Measurements from ENCODE around the gene ARHGEF11.

Gene ARHGEF11

DNA sequence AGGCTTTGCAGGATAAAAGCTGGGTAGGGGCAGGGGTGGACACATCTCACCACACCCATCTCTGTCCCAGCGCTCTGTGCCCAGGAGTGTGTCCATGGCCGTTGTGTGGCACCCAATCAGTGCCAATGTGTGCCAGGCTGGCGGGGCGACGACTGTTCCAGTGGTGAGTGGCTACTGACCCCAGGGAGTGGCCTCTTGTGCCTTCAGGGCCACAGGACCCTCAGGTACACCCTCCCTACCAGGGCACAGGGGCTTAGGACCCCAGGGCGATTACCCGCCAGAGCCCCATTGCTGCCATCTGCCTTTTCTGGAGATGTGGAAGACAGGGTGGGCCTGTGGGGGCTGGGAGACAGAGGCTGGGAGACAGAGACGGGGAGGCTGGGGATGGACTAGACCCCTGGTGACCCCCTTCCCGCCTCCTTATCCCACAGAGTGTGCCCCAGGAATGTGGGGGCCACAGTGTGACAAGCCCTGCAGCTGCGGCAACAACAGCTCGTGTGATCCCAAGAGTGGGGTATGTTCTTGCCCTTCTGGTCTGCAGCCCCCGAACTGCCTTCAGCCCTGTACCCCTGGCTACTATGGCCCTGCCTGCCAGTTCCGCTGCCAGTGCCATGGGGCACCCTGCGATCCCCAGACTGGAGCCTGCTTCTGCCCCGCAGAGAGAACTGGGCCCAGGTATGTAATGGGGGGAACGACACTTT is 139.2 kb downstream of the ARHGEF11 start:
- no peak for FAIRE-seq

GRCh38 chr1:156905651-156906050 is 139.9 kb downstream of the ARHGEF11 start:
- no peak for FAIRE-seq

DNA sequence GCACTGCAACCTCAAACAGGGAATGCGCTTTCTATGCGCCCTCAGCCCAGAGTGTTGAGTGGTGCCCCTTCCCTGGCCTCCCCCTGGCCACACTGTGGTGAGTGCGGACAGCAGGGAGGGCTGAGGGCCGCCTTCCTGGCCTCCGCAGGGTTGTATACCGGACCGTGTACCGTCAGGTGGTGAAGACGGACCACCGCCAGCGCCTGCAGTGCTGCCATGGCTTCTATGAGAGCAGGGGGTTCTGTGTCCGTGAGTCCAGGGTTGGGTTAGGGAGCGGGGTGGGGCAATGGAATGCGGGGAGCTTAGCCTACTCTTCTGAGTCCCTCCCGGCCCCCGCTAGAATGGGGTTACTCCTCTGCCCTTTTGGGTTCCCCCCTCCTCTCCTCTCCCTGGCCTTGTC is 140.4 kb downstream of the ARHGEF11 start:
- no peak for FAIRE-seq

DNA sequence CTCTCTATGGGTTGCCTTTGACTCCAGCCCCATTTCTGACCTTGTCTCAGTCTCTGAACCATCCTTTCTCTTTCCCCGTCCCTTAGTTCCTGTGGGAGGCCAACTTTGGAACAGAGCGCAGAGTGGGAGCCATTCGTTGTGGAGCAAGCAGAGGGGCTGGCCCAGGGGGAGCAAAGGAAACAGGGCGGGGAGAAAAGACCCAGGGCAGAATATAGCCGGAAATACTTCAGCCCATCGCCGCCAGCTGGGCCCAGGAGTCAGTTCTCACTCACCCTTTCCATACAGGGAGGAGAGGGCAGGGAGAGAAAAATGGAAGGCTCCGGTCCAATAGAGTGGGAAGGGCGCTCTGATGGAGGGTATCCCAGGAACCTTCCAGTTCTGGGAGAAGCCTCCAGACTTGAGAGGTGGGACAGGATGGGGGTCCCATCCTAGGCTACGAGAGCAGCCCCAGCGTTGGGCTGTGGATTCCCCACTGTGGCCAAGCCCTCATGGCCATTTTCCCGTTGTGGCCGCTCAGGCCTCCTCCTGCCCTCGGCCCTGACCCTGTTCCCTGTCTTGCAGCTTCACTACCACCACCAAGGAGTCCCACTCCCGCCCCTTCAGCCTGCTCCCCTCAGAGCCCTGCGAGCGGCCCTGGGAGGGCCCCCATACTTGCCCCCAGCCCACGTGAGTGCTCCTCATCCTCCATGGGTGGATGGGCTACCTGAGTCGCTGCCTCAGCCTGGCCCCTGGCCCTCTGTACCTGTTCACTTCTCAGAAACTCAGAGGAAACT is 141.2 kb downstream of the ARHGEF11 start:
- FAIRE-seq, result no peak

GRCh38 chr1:156903328-156904091 is 142.0 kb downstream of the ARHGEF11 start:
- FAIRE-seq, result no peak

GRCh38 chr1:156901966-156902915 is 143.3 kb downstream of the ARHGEF11 start:
- FAIRE-seq, result no peak

- no peak for FAIRE-seq
Observed at GRCh38 chr1:156901590-156901900, 144.0 kb downstream of the ARHGEF11 start.

GRCh38 chr1:156900896-156901589 is 144.5 kb downstream of the ARHGEF11 start:
- FAIRE-seq, result no peak

DNA sequence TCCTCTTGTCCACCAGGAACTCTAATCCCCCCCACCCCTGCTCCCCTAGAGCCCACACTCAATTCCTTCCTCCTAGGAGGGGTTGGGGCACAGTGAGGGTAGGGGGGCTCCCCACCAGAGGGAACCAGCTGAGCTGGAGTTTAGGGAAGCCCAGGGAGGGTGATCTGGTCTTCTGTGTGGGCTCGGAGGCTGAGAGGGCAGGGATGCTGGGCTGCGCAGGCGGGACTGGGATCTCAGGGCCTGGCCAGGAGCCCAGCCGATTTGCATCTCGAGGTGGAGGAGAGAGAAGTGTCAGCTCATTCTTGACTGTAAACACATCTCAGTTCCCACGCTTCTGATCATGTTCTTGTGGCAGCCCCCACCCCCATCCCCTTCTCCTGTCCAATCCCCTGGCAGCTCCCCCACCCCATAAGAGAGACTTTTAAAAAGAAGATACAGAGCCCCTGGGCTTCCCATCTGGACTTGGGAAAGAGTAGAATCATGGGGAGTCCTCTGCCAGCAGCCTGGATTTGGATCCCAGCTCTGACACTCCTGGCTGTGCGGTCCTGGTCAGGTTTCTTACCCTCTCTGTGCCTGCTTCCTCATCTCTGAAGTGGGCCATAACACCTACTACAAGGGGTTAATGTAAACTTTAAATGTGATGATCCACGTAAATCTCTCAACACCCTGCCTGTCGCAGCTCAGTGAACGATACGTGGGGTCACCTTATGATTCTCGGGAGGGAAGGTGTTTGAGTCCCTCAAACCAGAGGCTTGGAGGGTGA is 145.4 kb downstream of the ARHGEF11 start:
- no peak for FAIRE-seq

- FAIRE-seq, result no peak
Observed at GRCh38 chr1:156898971-156899664, 146.4 kb downstream of the ARHGEF11 start.

- no peak for FAIRE-seq
Observed at GRCh38 chr1:156898161-156898566, 147.4 kb downstream of the ARHGEF11 start.

DNA sequence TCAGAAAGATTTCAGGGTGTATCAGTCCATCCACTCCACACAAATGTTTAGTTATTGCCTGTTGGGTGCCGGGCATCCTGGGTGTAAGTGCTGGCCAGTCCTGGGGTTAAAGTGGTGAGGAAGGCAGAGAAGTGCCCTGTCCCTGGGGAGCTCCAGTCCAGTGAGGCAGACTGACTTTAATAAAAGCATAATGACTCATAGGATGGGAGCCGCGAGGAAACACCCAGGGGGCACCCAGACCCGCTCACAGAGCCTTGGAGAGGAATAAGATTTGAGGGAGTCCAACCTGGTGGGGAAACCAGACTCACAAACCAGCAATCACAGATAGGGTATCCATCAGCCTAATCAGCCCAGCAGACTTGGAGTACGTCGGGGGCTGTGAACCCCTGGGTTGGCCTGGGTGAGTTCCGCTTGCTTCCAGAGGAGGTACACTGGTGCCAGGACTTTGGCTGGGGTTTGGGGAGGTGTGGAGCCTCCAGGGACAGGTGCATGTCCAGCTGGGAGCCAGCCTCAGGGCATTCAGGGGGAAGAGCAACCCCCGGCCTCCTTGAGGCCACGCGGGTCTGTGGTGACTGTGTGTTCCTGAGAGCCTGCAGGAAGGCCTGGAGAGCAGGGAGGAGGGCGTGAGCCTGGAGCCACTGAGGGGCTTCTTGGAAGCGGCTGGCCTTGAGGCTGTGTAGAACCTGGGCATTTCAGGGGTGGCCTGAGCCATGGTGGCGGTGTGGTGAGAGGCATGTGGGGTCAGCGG is 148.3 kb downstream of the ARHGEF11 start:
- no peak for FAIRE-seq

DNA sequence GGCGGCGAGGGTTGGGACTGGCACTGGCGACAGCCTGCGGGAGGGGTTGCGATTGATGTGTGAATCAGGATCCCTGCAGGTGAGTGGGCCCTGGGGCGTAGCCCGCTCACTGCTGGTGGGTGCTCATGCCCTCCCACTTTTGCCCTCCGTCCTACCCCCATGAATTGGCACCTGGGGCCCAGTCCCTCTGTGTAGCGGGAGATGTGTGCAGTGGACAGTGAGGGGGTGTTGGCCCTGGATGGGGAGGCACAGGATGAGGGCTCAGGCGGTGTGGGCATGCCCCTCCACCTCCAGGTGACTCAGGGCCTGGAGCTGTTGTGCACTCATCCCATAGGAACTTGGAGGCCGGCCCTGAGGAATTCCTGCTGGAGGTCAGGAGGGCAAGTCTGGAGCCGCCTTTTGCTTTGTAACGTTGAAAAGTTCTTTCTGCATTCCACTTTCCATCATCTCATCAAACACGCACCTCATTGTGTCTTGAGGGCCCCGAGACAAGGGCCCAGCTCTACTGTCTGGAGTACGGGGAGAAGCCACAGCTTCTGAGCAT is 149.0 kb downstream of the ARHGEF11 start:
- FAIRE-seq, result no peak

DNA sequence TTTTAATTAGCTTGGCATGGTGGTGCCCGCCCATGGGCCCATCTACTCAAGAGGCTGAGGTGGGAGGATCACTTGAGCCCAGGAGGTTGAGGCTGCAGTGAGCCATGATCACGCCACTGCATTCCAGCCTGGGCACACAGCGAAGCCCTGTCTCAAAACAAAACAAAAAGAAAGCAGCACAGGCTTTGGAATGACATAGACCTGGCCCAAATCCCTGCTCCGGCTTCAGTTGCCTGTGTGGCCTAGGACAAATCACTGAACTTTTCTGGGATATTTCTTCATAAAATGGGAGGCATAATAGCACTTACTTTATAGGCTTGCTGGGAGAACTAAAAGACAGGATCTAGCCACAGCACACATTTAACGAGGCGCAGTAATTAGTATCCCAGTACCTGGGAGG is 149.6 kb downstream of the ARHGEF11 start:
- FAIRE-seq, result no peak

DNA sequence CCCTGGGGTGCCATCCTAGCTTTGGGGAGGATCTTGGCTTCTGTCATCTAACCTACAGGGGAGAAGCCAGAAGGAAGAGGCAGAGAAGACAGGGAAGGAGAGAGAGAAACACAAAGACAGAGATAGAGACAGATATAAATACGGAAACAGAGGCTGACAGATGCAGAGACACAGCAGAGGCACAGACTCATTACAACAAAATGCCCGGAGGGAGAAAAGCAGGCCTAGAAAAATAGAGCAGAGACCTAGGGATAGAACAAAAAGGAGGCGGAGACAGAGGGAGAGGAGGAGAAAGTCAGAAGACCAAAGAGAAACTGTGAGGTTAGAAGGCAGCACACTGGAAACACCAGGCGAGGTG is 150.1 kb downstream of the ARHGEF11 start:
- no peak for FAIRE-seq

GRCh38 chr1:156894711-156895454 is 150.7 kb downstream of the ARHGEF11 start:
- FAIRE-seq, result no peak

DNA sequence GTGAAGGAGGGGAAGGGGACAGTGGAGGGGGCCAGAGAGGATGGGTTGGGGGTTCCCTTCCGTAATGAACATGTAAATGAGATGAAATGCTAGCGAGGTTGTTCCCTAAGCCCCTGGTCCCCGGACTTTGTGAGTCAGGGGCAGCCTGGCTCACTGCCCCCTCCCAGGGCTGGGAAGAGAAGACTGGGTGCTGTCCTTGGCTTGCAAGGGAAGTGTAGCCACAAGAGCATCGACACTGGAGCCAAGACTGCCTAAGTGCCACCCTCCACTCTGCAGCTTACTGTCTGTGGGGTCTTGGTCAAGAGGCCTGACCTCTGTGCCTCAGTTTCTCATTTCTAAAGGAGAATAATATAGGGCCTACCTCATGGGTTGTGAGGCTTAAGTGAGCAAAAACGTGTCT is 151.5 kb downstream of the ARHGEF11 start:
- FAIRE-seq, result no peak

DNA sequence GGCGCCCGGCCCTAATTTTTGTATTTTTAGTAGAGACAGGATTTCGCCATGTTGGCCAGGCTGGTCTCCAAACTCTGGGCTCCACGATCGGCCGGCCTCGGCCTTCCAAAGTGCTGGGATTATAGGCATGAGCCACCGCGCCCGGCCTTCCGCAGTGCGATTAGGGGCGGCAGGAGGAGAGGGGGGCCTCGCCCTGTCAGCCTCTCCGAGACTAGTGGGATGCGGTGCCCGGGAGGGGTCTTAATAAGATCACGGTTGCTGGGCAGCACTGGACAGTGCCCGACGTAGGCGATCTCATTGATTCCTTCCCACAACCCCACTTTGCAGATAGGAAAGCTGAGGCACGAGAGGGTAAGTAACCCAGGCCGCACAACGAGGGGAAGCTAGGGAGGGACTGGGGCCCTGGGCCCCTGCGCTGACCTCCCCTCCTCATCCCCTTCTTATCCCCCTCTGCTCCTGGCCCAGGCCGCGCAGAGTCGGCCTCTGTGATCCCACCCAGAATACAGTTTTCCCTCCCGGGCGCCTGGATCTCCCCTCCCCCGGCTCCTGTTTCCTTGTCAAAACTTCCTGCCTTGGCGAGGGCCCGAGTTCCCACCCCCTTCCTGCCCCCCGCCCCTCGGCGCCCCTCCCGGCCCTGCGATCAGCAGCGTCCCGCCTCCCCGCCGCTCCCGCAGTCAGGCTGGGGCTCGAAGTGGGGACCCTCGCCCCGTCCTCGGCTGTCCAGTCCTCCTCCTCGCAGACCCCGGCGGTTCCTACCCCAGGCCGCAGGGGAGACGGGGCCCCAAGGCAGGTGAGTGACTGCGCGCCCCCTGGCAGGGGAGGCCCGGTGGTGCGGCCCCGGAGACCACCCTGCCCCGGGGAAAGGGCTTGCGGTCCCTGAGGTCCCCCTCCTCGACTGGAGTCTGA is 152.2 kb downstream of the ARHGEF11 start, which contains the start of gene PEAR1:
Gene PEAR1, plus strand, starts transcription at position 671 of the 906 bp plus-strand sequence. CDS start 10,209 bp downstream, outside the sequence.
- FAIRE-seq, result no peak

Measured in TTC549 (cell line).